Spinal cord (tissue), 10 donors: ENCODE results near the gene SPATA31D1. TPM values are rescaled to one million over a fixed set of nuclear protein-coding genes. Genes with fewer than 3 reads are reported as not detected.

Experiments
- DNase-seq, 6 donors: peaks; one replicate each; pipeline versions ENCODE4 v3.0.0 to v3.0.0-alpha.2; 2013 to 2015; ENCODE audit warnings: low spot score in 6 of 6, low read depth in 4 of 6
- H3K27ac ChIP-seq: one replicate; pipeline ENCODE4 v1.5.1; 2013; ENCODE audit warnings: low read depth, low read length, control low read depth
- H3K27me3 ChIP-seq: one replicate; pipeline ENCODE4 v1.6.1; 2013; ENCODE audit warnings: low read length; ENCODE audit not compliant: control insufficient read depth, insufficient read depth
- H3K36me3 ChIP-seq: one replicate; pipeline ENCODE4 v1.6.1; 2013; ENCODE audit warnings: low read length; ENCODE audit not compliant: control insufficient read depth, insufficient read depth
- H3K4me1 ChIP-seq: one replicate; pipeline ENCODE4 v1.6.1; 2013; ENCODE audit warnings: low read length; ENCODE audit not compliant: control insufficient read depth, insufficient read depth
- H3K4me3 ChIP-seq: one replicate; pipeline ENCODE4 v1.5.1; 2013; ENCODE audit warnings: low read depth, low read length, control low read depth
- H3K9me3 ChIP-seq: one replicate; pipeline ENCODE4 v1.6.1; 2013; ENCODE audit warnings: low read length; ENCODE audit not compliant: control insufficient read depth, insufficient read depth
- WGBS: methylation state at CpG from one replicate; pipeline ENCODE4 v1.1.5; 2013; ENCODE audit warnings: missing lambda C conversion rate; ENCODE audit not compliant: insufficient coverage; 5-methylcytosine and 5-hydroxymethylcytosine counted together
- polyA plus RNA-seq, 2 donors: library from polyadenylated mRNA; unstranded; fragments of 120-200 nt; gene quantifications; one replicate each; pipeline ENCODE4 v1.2.1, GENCODE V29; 2013; ENCODE audit not compliant: insufficient read length in 2 of 2
- total RNA-seq, 2 donors: library from RNA; depleted of rRNA in 1 of 2; stranded (reverse); fragments of 120-200 nt in 1 of 2; fragments of >200 nt in 1 of 2; gene quantifications; one replicate each; pipeline versions ENCODE4 v1.2.3 to v1.2.4, GENCODE V29; 2013 to 2014
- donor health status: healthy.

SPATA31D1 gene
- total and polyA plus RNA-seq, 4 donors, result not detected

- Histone ChIP-seq H3K27ac (no peak overlapping the region), H3K4me1 (no peaks in the 10 kb centered on the region), H3K36me3 (no peaks in the 10 kb centered on the region), H3K4me3 (no peak overlapping the region), H3K27me3 (no peaks in the 10 kb centered on the region), H3K9me3 (no peaks in the 10 kb centered on the region)
- DNase-seq, result no peak
- 93% methylated on average over 11 of the region's 11 CpGs for WGBS
Measured at GRCh38 chr9:81976351-81976750, 12.2 kb upstream of the SPATA31D1 start.

GRCh38 chr9:81979196-81979595 is 9.4 kb upstream of the SPATA31D1 start:
- no peak overlapping the region for H3K4me3 ChIP-seq
- DNase-seq, result no peak
- no peaks in the 10 kb centered on the region for H3K27me3 ChIP-seq
- no peak overlapping the region for H3K27ac ChIP-seq
- no peaks in the 10 kb centered on the region for H3K4me1 ChIP-seq
- H3K36me3 ChIP-seq, result no peaks in the 10 kb centered on the region
- 100% methylated on average over 1 of the region's 2 CpGs for whole genome bisulfite sequencing
- no peaks in the 10 kb centered on the region for H3K9me3 ChIP-seq

DNA sequence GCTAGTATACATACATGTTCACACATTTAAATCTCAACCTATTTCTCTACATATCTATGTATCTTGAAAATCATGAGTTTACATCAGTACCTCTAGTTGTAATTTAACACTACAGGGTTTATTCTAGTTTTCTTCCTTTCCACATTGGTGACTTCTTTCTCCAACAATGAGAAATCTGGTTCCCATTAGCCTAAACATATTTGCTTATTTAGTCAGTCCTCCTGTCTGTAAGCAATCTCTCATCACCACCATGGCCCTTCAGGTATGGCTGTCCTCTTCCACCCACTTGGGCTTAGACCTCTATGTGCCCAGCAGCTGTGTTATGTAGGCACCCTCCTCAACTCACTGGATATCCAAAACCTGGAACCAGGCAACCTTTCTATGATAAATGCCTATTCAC is 8.0 kb upstream of the SPATA31D1 start:
- no peaks in the 10 kb centered on the region for H3K4me1 ChIP-seq
- H3K27me3 ChIP-seq, result no peaks in the 10 kb centered on the region
- DNase-seq, result no peak
- no peaks in the 10 kb centered on the region for H3K36me3 ChIP-seq
- no peaks in the 10 kb centered on the region for H3K9me3 ChIP-seq
- H3K27ac ChIP-seq, result no peak overlapping the region
- no peak overlapping the region for H3K4me3 ChIP-seq

DNA sequence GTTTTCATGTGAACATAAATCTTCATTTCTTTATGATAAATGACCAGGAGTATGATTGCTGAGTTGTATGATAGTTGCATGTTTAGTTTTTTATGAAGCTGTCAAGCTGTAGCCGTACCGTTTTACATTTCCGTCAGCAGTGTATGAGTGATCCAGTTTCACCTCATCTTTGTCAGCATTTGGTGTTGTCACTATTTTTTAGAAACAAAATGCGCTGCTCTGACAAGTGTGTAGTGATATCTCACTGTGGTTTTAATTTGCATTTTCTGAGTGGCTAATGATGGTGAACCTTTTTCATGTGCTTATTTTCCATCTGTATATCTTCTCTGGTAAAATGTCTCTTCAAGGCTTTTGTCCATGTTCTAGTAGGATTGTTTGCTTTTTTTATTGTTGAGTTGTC is 6.7 kb upstream of the SPATA31D1 start:
- Histone ChIP-seq H3K27me3 (no peaks in the 10 kb centered on the region), H3K4me1 (no peaks in the 10 kb centered on the region), H3K36me3 (no peaks in the 10 kb centered on the region), H3K4me3 (no peak overlapping the region), H3K9me3 (no peaks in the 10 kb centered on the region), H3K27ac (no peak overlapping the region)
- DNase-seq, result peak in 1 of 6 donors; percentile 25
- WGBS, result 73% methylated on average over 4 of the region's 4 CpGs

DNA sequence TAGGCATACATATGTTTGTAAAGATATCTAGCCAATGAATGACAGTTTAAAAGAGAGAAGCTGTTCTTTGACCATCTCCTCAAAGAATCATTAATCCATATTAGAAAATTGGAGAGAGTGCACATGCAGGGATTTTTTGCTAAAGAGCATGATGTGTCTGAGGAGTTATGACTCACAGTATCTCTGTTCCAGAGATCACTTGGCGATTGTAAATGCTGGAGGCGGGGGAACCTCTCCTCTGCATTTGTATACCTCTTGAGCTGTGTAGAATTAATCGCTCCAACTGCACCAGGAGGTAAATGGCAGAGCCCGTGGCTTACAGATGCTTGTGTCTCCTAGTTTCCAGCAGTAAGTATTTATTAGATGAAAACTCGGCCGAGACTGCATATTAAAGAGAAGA is 3.6 kb upstream of the SPATA31D1 start:
- no peaks in the 10 kb centered on the region for H3K9me3 ChIP-seq
- no peaks in the 10 kb centered on the region for H3K27me3 ChIP-seq
- H3K27ac ChIP-seq, result no peak overlapping the region
- no peaks in the 10 kb centered on the region for H3K4me1 ChIP-seq
- WGBS, result 80% methylated on average over 6 of the region's 6 CpGs
- DNase-seq, result no peak
- no peak overlapping the region for H3K4me3 ChIP-seq
- H3K36me3 ChIP-seq, result no peaks in the 10 kb centered on the region

- no peaks in the 10 kb centered on the region for H3K4me1 ChIP-seq
- WGBS, result no CpG with 5 or more reads among the region's 1 CpG
- no peak for DNase-seq
- no peaks in the 10 kb centered on the region for H3K9me3 ChIP-seq
- no peak overlapping the region for H3K4me3 ChIP-seq
- no peaks in the 10 kb centered on the region for H3K36me3 ChIP-seq
- no peaks in the 10 kb centered on the region for H3K27me3 ChIP-seq
- H3K27ac ChIP-seq, result no peak overlapping the region
Measured at GRCh38 chr9:81986051-81986450, 2.5 kb upstream of the SPATA31D1 start.

- no peak overlapping the region for H3K4me3 ChIP-seq
- no peaks in the 10 kb centered on the region for H3K9me3 ChIP-seq
- H3K27ac ChIP-seq, result no peak overlapping the region
- no peaks in the 10 kb centered on the region for H3K27me3 ChIP-seq
- no peaks in the 10 kb centered on the region for H3K4me1 ChIP-seq
- 89% methylated on average over 1 of the region's 1 CpG for WGBS
- H3K36me3 ChIP-seq, result no peaks in the 10 kb centered on the region
- DNase-seq, result no peak
Measured at GRCh38 chr9:81989700-81990099, 1.1 kb downstream of the SPATA31D1 start.

DNA sequence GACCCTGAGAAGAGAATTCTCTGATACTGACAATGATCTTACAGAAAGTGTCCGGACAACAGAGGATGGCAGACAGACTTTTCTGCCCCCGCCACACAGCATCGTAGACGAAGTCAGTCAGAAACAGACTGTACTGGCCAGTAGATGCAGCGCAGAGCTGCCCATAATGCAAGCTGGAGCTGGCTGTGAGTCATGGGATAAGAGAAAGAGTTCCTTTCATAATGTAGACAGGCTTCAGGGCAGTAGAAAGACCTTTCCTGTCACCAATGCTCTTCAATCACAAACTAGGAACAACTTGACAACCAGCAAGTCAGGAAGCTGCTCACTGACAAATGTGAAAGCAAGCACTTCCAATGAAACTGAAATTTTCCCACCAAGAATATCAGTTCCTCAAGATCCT is 5.1 kb downstream of the SPATA31D1 start:
- Histone ChIP-seq H3K27me3 (no peaks in the 10 kb centered on the region), H3K4me3 (no peak overlapping the region), H3K4me1 (no peaks in the 10 kb centered on the region), H3K27ac (no peak overlapping the region), H3K9me3 (no peaks in the 10 kb centered on the region), H3K36me3 (no peaks in the 10 kb centered on the region)
- no peak for DNase-seq
- WGBS, result 92% methylated on average over 4 of the region's 5 CpGs

DNA sequence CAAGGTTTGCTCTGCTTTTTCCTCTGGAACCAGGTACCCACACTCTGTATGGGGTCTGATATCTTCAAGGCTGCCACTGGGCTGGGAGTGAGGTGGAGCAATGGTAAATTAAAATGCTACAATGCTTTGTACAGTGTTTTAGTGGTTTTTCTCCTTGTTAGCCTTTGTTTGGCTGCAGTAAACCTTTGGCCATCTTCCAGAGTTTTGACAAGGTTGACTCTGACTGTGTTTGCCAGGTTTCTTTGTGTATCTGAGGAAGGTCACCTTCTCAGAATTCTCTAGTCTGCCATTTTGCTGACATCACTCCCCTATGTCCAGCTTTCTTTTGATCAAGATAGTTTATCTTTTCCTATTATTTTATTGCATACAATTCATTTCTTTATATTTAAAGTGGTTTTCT is 11.2 kb downstream of the SPATA31D1 start:
- Histone ChIP-seq H3K4me3 (no peak overlapping the region), H3K4me1 (no peaks in the 10 kb centered on the region), H3K27ac (no peak overlapping the region), H3K27me3 (no peaks in the 10 kb centered on the region), H3K36me3 (no peaks in the 10 kb centered on the region), H3K9me3 (no peaks in the 10 kb centered on the region)
- DNase-seq, result no peak

GRCh38 chr9:82010711-82011110 is 22.1 kb downstream of the SPATA31D1 start:
- H3K36me3 ChIP-seq, result no peaks in the 10 kb centered on the region
- no peak for DNase-seq
- WGBS, result 100% methylated on average over 1 of the region's 1 CpG

More at GRCh38 chr9:82010711-82011110, 22.1 kb downstream of the SPATA31D1 start:
- Histone ChIP-seq H3K9me3 (no peaks in the 10 kb centered on the region), H3K4me3 (no peak overlapping the region), H3K4me1 (no peaks in the 10 kb centered on the region), H3K27me3 (no peaks in the 10 kb centered on the region), H3K27ac (no peak overlapping the region)
